Dendritic cell treated with granulocyte-macrophage colony-stimulating factor and Interleukin-4, amounts not matched to agents 40 ng/mL and 50 ng/mL, for 4 days (primary cell): Measurements from ENCODE around the gene ITPKB.

Experiments
- H3K27ac Mint-ChIP-seq: one replicate; pipeline ENCODE4 v1.8.0; 2022; ENCODE audit warnings: mild to moderate bottlenecking, mixed read lengths
- H3K27me3 Mint-ChIP-seq: one replicate; pipeline ENCODE4 v1.8.0; 2022; ENCODE audit warnings: mild to moderate bottlenecking, mixed read lengths
- H3K36me3 Mint-ChIP-seq: one replicate; pipeline ENCODE4 v1.8.0; 2022; ENCODE audit warnings: low read depth, mixed read lengths
- H3K4me1 Mint-ChIP-seq: one replicate; pipeline ENCODE4 v1.8.0; 2022; ENCODE audit warnings: low read depth, mixed read lengths
- H3K4me3 Mint-ChIP-seq: one replicate; pipeline ENCODE4 v1.8.0; 2022; ENCODE audit warnings: mild to moderate bottlenecking, moderate library complexity, mixed read lengths
- H3K9me3 Mint-ChIP-seq: one replicate; pipeline ENCODE4 v1.8.0; 2022; ENCODE audit warnings: mixed read lengths
- intact Hi-C: fragments of 100-400 bp; cut with micrococcal nuclease; formaldehyde crosslinking; loops from one replicate; pipeline ENCODE4 v1.15.0; 2022

ITPKB gene

GRCh38 chr1:226661965-226662364 is 77.1 kb downstream of the ITPKB start:
- no peak overlapping the region for H3K4me3 Mint-ChIP-seq

GRCh38 chr1:226661271-226661670 is 77.8 kb downstream of the ITPKB start:
- H3K36me3 Mint-ChIP-seq: peaks cover 9% of the 10 kb centered on the region
- H3K9me3 Mint-ChIP-seq: no peaks in the 10 kb centered on the region
- peak overlapping the region; percentile 85 for H3K27ac Mint-ChIP-seq
- H3K27me3 Mint-ChIP-seq: no peaks in the 10 kb centered on the region
- H3K4me1 Mint-ChIP-seq: peaks cover 89% of the 10 kb centered on the region
- intact Hi-C loops: no loop called here
- H3K4me3 Mint-ChIP-seq: no peak overlapping the region

More at GRCh38 chr1:226661965-226662364, 77.1 kb downstream of the ITPKB start:
- H3K9me3 Mint-ChIP-seq: no peaks in the 10 kb centered on the region
- no peaks in the 10 kb centered on the region for H3K27me3 Mint-ChIP-seq
- H3K4me1 Mint-ChIP-seq: peaks cover 89% of the 10 kb centered on the region
- intact Hi-C loops: no loop called here
- peaks cover 15% of the 10 kb centered on the region for H3K36me3 Mint-ChIP-seq
- H3K27ac Mint-ChIP-seq: peak overlapping the region; percentile 85

- H3K4me3 Mint-ChIP-seq: no peak overlapping the region
- peaks cover 8% of the 10 kb centered on the region for H3K36me3 Mint-ChIP-seq
- H3K4me1 Mint-ChIP-seq: peaks cover 90% of the 10 kb centered on the region
- intact Hi-C loops: no loop called here
- peak overlapping the region; percentile 85 for H3K27ac Mint-ChIP-seq
- H3K9me3 Mint-ChIP-seq: no peaks in the 10 kb centered on the region
- H3K27me3 Mint-ChIP-seq: no peaks in the 10 kb centered on the region
These were observed 78.5 kb downstream of the ITPKB start for GRCh38 chr1:226660410-226661182.

- intact Hi-C loops: no loop called here
- Mint-ChIP-seq H3K36me3 (no peaks in the 10 kb centered on the region), H3K27ac (peak overlapping the region; percentile 85), H3K4me1 (peaks cover 90% of the 10 kb centered on the region), H3K4me3 (no peak overlapping the region), H3K27me3 (no peaks in the 10 kb centered on the region), H3K9me3 (no peaks in the 10 kb centered on the region)
These were observed 79.4 kb downstream of the ITPKB start for GRCh38 chr1:226659641-226660040.

GRCh38 chr1:226659136-226659535 is 79.9 kb downstream of the ITPKB start:
- Mint-ChIP-seq H3K4me1 (peaks cover 90% of the 10 kb centered on the region), H3K27ac (peak overlapping the region; percentile 85), H3K4me3 (no peak overlapping the region), H3K36me3 (no peaks in the 10 kb centered on the region), H3K9me3 (no peaks in the 10 kb centered on the region), H3K27me3 (no peaks in the 10 kb centered on the region)
- intact Hi-C loops: no loop called here

GRCh38 chr1:226658546-226659125 is 80.4 kb downstream of the ITPKB start:
- peaks cover 90% of the 10 kb centered on the region for H3K4me1 Mint-ChIP-seq
- no peak overlapping the region for H3K4me3 Mint-ChIP-seq

GRCh38 chr1:226657895-226658545 is 81.1 kb downstream of the ITPKB start:
- no peak overlapping the region for H3K27ac Mint-ChIP-seq
- no peaks in the 10 kb centered on the region for H3K27me3 Mint-ChIP-seq
- H3K4me1 Mint-ChIP-seq: peaks cover 88% of the 10 kb centered on the region
- H3K36me3 Mint-ChIP-seq: no peaks in the 10 kb centered on the region
- intact Hi-C loops: no loop called here
- H3K9me3 Mint-ChIP-seq: no peaks in the 10 kb centered on the region
- no peak overlapping the region for H3K4me3 Mint-ChIP-seq

More at GRCh38 chr1:226658546-226659125, 80.4 kb downstream of the ITPKB start:
- H3K36me3 Mint-ChIP-seq: no peaks in the 10 kb centered on the region
- H3K27ac Mint-ChIP-seq: peak overlapping the region; percentile 85
- intact Hi-C loops: no loop called here
- H3K27me3 Mint-ChIP-seq: no peaks in the 10 kb centered on the region
- H3K9me3 Mint-ChIP-seq: no peaks in the 10 kb centered on the region

GRCh38 chr1:226656601-226657277 is 82.3 kb downstream of the ITPKB start:
- peak overlapping the region; percentile 17 for H3K27ac Mint-ChIP-seq
- no peaks in the 10 kb centered on the region for H3K9me3 Mint-ChIP-seq
- no peak overlapping the region for H3K4me3 Mint-ChIP-seq
- intact Hi-C loops: no loop called here
- no peaks in the 10 kb centered on the region for H3K36me3 Mint-ChIP-seq
- no peaks in the 10 kb centered on the region for H3K27me3 Mint-ChIP-seq
- peaks cover 75% of the 10 kb centered on the region for H3K4me1 Mint-ChIP-seq

GRCh38 chr1:226656201-226656600 is 82.9 kb downstream of the ITPKB start:
- H3K27me3 Mint-ChIP-seq: no peaks in the 10 kb centered on the region
- H3K9me3 Mint-ChIP-seq: no peaks in the 10 kb centered on the region
- H3K27ac Mint-ChIP-seq: peak overlapping the region; percentile 17
- intact Hi-C loops: no loop called here
- H3K4me1 Mint-ChIP-seq: peaks cover 70% of the 10 kb centered on the region
- no peaks in the 10 kb centered on the region for H3K36me3 Mint-ChIP-seq
- H3K4me3 Mint-ChIP-seq: no peak overlapping the region

- intact Hi-C loops: no loop called here
- Mint-ChIP-seq H3K9me3 (no peaks in the 10 kb centered on the region), H3K4me3 (no peak overlapping the region)
These were observed 83.6 kb downstream of the ITPKB start for GRCh38 chr1:226655251-226656163.

GRCh38 chr1:226654668-226655055 is 84.4 kb downstream of the ITPKB start:
- no peak overlapping the region for H3K4me3 Mint-ChIP-seq
- H3K4me1 Mint-ChIP-seq: peaks cover 69% of the 10 kb centered on the region
- H3K36me3 Mint-ChIP-seq: no peaks in the 10 kb centered on the region
- no peaks in the 10 kb centered on the region for H3K9me3 Mint-ChIP-seq
- no peak overlapping the region for H3K27ac Mint-ChIP-seq
- intact Hi-C loops: no loop called here
- H3K27me3 Mint-ChIP-seq: no peaks in the 10 kb centered on the region

More at GRCh38 chr1:226655251-226656163, 83.6 kb downstream of the ITPKB start:
- Mint-ChIP-seq H3K36me3 (no peaks in the 10 kb centered on the region), H3K4me1 (peaks cover 70% of the 10 kb centered on the region), H3K27me3 (no peaks in the 10 kb centered on the region), H3K27ac (no peak overlapping the region)

- Mint-ChIP-seq H3K9me3 (no peaks in the 10 kb centered on the region), H3K36me3 (no peaks in the 10 kb centered on the region), H3K4me3 (no peak overlapping the region), H3K27ac (no peak overlapping the region), H3K27me3 (no peaks in the 10 kb centered on the region), H3K4me1 (peaks cover 64% of the 10 kb centered on the region)
- intact Hi-C loops: no loop called here
These were observed 84.9 kb downstream of the ITPKB start for GRCh38 chr1:226654046-226654667.
